ENCODE measurements around the gene TNRC6C.

Gene TNRC6C

DNA sequence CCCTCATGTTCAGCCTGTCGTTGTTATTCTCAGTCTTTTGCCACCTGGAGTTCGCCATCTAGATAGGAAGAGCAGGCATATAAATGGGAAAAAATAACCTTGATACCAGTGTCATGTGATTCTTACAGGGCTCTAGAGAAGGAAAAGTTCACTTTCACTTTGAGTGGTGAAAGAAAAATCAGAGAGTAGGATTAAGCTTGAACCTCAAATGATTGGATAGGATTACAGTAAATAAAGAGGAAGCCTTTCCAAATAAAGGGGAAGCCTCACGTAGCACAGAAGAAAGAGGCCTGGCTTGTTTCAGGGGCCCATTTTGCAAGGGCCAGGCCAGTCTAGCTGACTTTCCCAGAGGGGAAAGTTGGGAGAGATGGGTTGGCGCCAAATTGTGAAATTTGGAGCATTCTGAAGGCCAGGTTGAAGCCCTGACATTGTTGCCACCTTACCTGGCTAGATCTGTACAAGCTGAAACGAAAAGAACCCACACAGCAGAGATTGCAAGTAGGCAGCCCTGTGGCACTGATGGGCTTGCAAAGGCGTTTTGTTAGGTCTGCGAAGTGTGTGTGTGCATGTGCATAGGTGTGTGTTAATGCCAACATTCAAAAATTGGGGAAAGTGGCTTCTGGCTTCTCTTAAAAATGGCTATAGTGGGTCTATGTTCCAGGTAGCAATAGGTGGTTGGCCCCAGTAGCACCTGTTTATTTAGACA is 131.2 kb downstream of the TNRC6C start:
- no peaks in the 10 kb centered on the region for H3K27me3 Mint-ChIP-seq (ENCODE audit: low read depth)
- H3K27ac Mint-ChIP-seq: no peak overlapping the region
- H3K9me3 Mint-ChIP-seq: no peaks in the 10 kb centered on the region
- H3K4me1 Mint-ChIP-seq: peaks cover 3% of the 10 kb centered on the region
- peaks cover 75% of the 10 kb centered on the region for H3K36me3 Mint-ChIP-seq (ENCODE audit: low read depth)
- H3K4me3 Mint-ChIP-seq: no peak overlapping the region
- TF ChIP-seq, protein P1, sequence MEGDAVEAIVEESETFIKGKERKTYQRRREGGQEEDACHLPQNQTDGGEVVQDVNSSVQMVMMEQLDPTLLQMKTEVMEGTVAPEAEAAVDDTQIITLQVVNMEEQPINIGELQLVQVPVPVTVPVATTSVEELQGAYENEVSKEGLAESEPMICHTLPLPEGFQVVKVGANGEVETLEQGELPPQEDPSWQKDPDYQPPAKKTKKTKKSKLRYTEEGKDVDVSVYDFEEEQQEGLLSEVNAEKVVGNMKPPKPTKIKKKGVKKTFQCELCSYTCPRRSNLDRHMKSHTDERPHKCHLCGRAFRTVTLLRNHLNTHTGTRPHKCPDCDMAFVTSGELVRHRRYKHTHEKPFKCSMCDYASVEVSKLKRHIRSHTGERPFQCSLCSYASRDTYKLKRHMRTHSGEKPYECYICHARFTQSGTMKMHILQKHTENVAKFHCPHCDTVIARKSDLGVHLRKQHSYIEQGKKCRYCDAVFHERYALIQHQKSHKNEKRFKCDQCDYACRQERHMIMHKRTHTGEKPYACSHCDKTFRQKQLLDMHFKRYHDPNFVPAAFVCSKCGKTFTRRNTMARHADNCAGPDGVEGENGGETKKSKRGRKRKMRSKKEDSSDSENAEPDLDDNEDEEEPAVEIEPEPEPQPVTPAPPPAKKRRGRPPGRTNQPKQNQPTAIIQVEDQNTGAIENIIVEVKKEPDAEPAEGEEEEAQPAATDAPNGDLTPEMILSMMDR (IDR thresholded peaks at IDR 0.05; ENCODE audit: unreplicated experiment in 3 of 3): no peak

- Mint-ChIP-seq H3K36me3 (ENCODE audit: low read depth) (peaks cover 83% of the 10 kb centered on the region), H3K27me3 (ENCODE audit: low read depth) (no peaks in the 10 kb centered on the region), H3K27ac (no peak overlapping the region), H3K4me3 (no peak overlapping the region), H3K9me3 (no peaks in the 10 kb centered on the region), H3K4me1 (no peaks in the 10 kb centered on the region)
- TF ChIP-seq, protein P1 (IDR thresholded peaks at IDR 0.05; ENCODE audit: unreplicated experiment in 3 of 3): no peak
Measured at GRCh38 chr17:78092794-78093324, 134.4 kb downstream of the TNRC6C start.

DNA sequence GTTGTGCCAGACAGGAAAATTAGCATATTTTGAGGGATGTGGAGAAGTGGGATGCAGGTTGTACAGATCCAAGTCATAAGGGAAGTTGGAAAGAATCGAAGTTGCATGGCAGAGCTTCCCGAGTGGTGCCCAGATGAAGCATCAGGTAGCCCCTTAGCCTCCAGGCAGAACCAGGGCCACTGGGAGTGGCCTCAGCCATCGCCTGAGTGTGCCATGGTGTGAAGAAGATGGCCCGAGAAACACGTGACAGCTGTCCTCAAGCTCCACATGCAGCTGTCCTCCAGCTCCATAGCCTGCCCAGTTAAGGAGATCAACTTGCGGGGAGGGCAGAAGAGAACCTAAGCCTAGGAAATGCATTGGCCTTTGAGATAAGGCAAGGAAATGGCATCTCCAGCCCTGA is 136.5 kb downstream of the TNRC6C start:
- H3K36me3 Mint-ChIP-seq (ENCODE audit: low read depth): peaks cover 88% of the 10 kb centered on the region
- H3K4me1 Mint-ChIP-seq: no peaks in the 10 kb centered on the region
- H3K4me3 Mint-ChIP-seq: no peak overlapping the region
- no peaks in the 10 kb centered on the region for H3K27me3 Mint-ChIP-seq (ENCODE audit: low read depth)
- TF ChIP-seq, protein P1 (IDR thresholded peaks at IDR 0.05; ENCODE audit: unreplicated experiment in 3 of 3): no peak
- no peak overlapping the region for H3K27ac Mint-ChIP-seq
- H3K9me3 Mint-ChIP-seq: no peaks in the 10 kb centered on the region

DNA sequence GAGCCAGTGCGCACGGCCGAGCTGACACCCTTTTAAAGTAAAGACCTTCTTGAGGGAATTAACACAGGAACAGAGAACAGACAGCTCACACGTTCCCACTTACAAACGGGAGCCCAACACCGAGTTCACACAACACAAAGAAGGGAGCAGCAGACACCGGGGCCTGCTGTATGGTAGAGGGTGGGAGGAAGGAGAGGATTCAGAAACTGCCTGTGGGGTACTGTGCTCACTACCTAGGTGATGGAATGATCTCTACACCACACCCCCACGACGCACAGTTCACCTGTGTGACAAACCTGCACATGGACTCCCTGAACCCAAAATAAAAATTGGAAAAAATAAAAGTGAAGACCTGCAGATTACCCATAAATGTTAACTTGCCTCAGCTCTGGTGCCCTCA is 137.6 kb downstream of the TNRC6C start:
- TF ChIP-seq, protein P1 (IDR thresholded peaks at IDR 0.05; ENCODE audit: unreplicated experiment in 3 of 3): no peak
- Mint-ChIP-seq H3K4me3 (no peak overlapping the region), H3K36me3 (ENCODE audit: low read depth) (peaks cover 86% of the 10 kb centered on the region), H3K4me1 (no peaks in the 10 kb centered on the region), H3K27me3 (ENCODE audit: low read depth) (no peaks in the 10 kb centered on the region), H3K27ac (no peak overlapping the region), H3K9me3 (peaks cover 2% of the 10 kb centered on the region)

DNA sequence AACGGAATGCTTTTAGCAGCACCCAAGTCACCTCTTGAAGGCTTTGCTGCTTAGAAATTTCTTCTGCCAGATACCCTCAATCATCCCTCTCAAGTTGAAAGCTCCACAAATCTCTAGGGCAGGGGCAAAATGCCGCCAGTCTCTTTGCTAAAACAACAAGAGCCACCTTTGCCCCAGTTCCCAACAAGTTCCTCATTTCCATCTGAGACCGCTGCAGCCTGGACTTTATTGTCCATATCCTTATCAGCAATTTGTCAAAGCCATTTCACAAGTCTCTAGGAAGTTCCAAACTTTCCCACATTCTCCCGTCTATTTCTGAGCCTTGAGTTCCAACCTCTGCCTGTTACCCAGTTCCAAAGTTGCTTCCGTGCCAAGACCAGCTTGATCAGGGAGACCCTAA is 142.6 kb downstream of the TNRC6C start:
- TF ChIP-seq, protein P1 (IDR thresholded peaks at IDR 0.05; ENCODE audit: unreplicated experiment in 3 of 3): no peak
- Mint-ChIP-seq H3K27me3 (ENCODE audit: low read depth) (no peaks in the 10 kb centered on the region), H3K9me3 (peaks cover 5% of the 10 kb centered on the region), H3K4me1 (no peaks in the 10 kb centered on the region), H3K27ac (peak overlapping the region in 1 of 3 experiments; percentile 15), H3K4me3 (no peak overlapping the region), H3K36me3 (ENCODE audit: low read depth) (peaks cover 75% of the 10 kb centered on the region)

- Mint-ChIP-seq H3K9me3 (peaks cover 5% of the 10 kb centered on the region), H3K4me3 (no peak overlapping the region), H3K36me3 (ENCODE audit: low read depth) (peaks cover 71% of the 10 kb centered on the region), H3K27me3 (ENCODE audit: low read depth) (no peaks in the 10 kb centered on the region), H3K27ac (no peak overlapping the region), H3K4me1 (no peaks in the 10 kb centered on the region)
- TF ChIP-seq, protein P1 (IDR thresholded peaks at IDR 0.05; ENCODE audit: unreplicated experiment in 3 of 3): no peak
Measured at GRCh38 chr17:78101542-78101941, 143.0 kb downstream of the TNRC6C start.

All from nephron (organoid).